Nephron (organoid): ENCODE measurements around the gene TPPP3.
A peak's percentile ranks its signal among the peaks of the same experiment; 100 is the strongest.

Experiments used
- H3K27ac Mint-ChIP-seq, 3 experiments: 2 replicates each; pipeline ENCODE4 v1.8.0; 2020; ENCODE audit warnings: mixed read lengths in 3 of 3, mild to moderate bottlenecking in 2 of 3, moderate library complexity in 1 of 3
- H3K27me3 Mint-ChIP-seq: 2 replicates; pipeline ENCODE4 v1.8.0; 2021; ENCODE audit warnings: low read depth, mild to moderate bottlenecking, moderate library complexity, mixed read lengths
- H3K36me3 Mint-ChIP-seq: 2 replicates; pipeline ENCODE4 v1.8.0; 2020; ENCODE audit warnings: low read depth, mixed read lengths
- H3K4me1 Mint-ChIP-seq: 2 replicates; pipeline ENCODE4 v1.8.0; 2020; ENCODE audit warnings: mixed read lengths
- H3K4me3 Mint-ChIP-seq, 3 experiments: 2 replicates each; pipeline ENCODE4 v1.8.0; 2020; ENCODE audit warnings: mild to moderate bottlenecking in 3 of 3, mixed read lengths in 3 of 3, moderate library complexity in 2 of 3
- H3K9me3 Mint-ChIP-seq: 2 replicates; pipeline ENCODE4 v1.8.0; 2020; ENCODE audit warnings: mixed read lengths
- TF ChIP-seq, protein P1 (sequence below), 3 experiments: fragments of 200-600 bp; sonication (generic); IDR thresholded peaks; one replicate each; pipeline ENCODE4 v1.5.0; 2021; ENCODE audit warnings: antibody characterized with exemption in 3 of 3; ENCODE audit not compliant: unreplicated experiment in 3 of 3

TPPP3 gene

DNA sequence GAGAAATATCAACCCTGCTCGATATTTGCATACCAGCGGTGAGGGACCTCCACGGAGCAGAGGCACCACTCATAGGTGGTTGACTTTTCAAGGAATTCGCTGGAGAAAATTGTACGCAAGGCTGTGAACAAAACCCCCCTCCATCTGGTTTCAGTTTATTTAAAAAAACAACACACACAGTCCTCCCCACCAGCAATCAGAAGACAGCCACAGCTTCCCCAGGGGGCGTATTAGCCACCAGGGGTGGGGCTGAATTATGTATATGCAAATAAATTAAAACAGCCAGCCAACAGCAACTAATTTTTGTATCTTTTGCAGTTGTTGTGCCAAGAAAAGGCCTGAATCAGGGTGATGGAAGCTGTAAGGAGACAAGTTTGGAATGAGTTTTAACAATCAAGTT, 31.8 kb upstream of the TPPP3 start:
- TF ChIP-seq, protein P1, sequence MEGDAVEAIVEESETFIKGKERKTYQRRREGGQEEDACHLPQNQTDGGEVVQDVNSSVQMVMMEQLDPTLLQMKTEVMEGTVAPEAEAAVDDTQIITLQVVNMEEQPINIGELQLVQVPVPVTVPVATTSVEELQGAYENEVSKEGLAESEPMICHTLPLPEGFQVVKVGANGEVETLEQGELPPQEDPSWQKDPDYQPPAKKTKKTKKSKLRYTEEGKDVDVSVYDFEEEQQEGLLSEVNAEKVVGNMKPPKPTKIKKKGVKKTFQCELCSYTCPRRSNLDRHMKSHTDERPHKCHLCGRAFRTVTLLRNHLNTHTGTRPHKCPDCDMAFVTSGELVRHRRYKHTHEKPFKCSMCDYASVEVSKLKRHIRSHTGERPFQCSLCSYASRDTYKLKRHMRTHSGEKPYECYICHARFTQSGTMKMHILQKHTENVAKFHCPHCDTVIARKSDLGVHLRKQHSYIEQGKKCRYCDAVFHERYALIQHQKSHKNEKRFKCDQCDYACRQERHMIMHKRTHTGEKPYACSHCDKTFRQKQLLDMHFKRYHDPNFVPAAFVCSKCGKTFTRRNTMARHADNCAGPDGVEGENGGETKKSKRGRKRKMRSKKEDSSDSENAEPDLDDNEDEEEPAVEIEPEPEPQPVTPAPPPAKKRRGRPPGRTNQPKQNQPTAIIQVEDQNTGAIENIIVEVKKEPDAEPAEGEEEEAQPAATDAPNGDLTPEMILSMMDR (IDR thresholded peaks at IDR 0.05; ENCODE audit: unreplicated experiment in 3 of 3), result no peak
- Mint-ChIP-seq H3K4me1 (peaks cover 44% of the 10 kb centered on the region), H3K9me3 (no peaks in the 10 kb centered on the region), H3K27ac (peak overlapping the region; percentile 69 to 84 (median 80)), H3K36me3 (no peaks in the 10 kb centered on the region), H3K4me3 (peak overlapping the region in 1 of 3 experiments; percentile 36), H3K27me3 (peaks cover 43% of the 10 kb centered on the region)

DNA sequence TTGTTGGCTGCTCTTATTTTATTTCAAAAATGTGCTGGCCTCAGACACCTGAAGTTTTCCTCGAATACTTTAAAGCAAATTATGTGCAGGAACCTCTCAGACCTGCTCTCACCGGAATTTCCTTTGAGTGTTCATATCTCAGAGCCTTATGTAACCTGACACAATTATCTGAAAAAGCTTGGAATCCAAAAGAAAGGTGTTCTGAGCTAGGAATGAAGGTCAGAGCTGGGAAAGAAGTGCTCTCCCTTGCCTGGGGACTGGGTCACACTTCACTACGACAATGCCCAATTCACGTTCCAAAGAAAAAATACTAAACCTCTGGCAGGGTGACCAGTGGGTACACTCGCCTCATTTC, 30.9 kb upstream of the TPPP3 start:
- H3K9me3 Mint-ChIP-seq, result no peaks in the 10 kb centered on the region
- H3K27ac Mint-ChIP-seq, result peak overlapping the region in 1 of 3 experiments; percentile 47
- H3K27me3 Mint-ChIP-seq, result peaks cover 39% of the 10 kb centered on the region
- no peak overlapping the region for H3K4me3 Mint-ChIP-seq
- TF ChIP-seq, protein P1 (IDR thresholded peaks at IDR 0.05; ENCODE audit: unreplicated experiment in 3 of 3), result no peak
- no peaks in the 10 kb centered on the region for H3K36me3 Mint-ChIP-seq
- H3K4me1 Mint-ChIP-seq, result peaks cover 43% of the 10 kb centered on the region

DNA sequence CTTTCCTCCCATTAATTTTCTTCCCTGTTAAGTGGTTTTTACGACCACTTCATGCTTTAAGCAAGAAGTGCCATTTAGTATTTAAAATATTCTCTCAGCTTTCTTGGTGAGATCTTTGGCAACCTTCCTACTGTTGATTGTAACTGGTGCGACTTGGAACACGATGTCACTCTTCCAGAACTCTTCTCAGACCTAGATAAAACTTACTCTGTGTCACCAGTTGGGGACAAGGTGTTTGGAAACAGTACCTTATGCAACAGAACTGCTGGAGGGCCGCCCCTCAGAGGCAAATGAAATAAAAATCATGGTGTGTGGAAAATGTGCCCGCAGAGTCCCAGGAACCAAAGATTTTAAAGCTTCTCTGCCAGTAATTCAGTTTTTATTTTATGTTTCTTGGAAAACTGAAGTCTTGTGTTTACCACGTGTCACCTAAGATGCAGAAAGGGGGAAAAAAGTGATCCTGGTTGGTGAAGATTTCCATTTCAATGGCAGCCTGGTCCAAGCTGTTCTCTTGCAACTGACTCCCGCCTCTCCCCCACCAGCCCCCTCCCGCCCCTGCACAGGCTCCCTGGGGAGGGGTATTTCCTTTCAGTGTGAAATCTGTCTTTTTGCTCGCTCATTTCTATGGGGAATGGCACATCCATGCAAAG, 30.4 kb upstream of the TPPP3 start:
- Mint-ChIP-seq H3K4me3 (peak overlapping the region in 1 of 3 experiments; percentile 36), H3K36me3 (no peaks in the 10 kb centered on the region), H3K9me3 (no peaks in the 10 kb centered on the region), H3K27ac (peak overlapping the region in 2 of 3 experiments; percentile 4 to 47), H3K27me3 (peaks cover 35% of the 10 kb centered on the region), H3K4me1 (peaks cover 40% of the 10 kb centered on the region)
- TF ChIP-seq, protein P1 (IDR thresholded peaks at IDR 0.05; ENCODE audit: unreplicated experiment in 3 of 3), result no peak

DNA sequence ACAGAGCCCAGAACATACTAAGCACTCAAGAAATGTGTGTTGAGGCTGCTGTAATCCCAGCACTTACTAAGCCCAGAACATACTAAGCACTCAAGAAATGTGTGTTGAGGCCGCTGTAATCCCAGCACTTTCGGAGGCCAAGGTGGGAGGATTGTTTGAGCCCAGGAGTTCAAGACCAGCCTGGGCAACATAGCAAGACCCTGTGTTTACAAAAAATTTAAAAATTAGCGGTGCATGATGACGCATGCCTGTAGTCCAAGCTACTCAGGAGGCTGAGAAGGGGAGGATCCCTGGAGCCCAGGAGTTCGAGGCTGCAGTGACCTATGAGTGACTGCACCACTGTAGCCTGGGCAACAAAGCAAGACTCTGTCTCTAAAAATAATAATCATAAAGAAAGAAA, 29.7 kb upstream of the TPPP3 start:
- TF ChIP-seq, protein P1 (IDR thresholded peaks at IDR 0.05; ENCODE audit: unreplicated experiment in 3 of 3), result no peak
- peak overlapping the region; percentile 8 to 55 (median 44) for H3K27ac Mint-ChIP-seq
- no peaks in the 10 kb centered on the region for H3K36me3 Mint-ChIP-seq
- peaks cover 40% of the 10 kb centered on the region for H3K4me1 Mint-ChIP-seq
- H3K9me3 Mint-ChIP-seq, result no peaks in the 10 kb centered on the region
- H3K4me3 Mint-ChIP-seq, result no peak overlapping the region
- peaks cover 28% of the 10 kb centered on the region for H3K27me3 Mint-ChIP-seq

DNA sequence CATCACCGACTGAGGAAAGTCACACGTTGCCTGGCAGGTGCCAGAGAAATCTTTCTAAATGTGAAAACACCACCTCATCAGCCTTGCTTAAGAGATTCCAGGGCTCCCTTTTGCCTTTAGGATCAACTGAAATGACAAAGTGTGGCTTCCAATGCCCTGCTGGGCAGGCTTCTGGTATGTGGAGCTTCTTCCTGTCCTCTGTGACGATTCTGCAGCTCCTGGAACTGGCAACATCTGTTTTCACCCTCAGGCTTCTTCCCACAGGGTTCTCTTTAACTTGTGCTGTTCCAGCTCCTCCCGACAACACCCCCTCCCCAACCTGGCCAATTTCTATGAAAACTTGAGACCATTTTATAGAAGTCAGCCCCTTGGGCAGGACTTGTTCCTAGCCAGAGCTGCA, 27.7 kb upstream of the TPPP3 start:
- TF ChIP-seq, protein P1 (IDR thresholded peaks at IDR 0.05; ENCODE audit: unreplicated experiment in 3 of 3), result no peak
- Mint-ChIP-seq H3K27ac (no peak overlapping the region), H3K36me3 (no peaks in the 10 kb centered on the region), H3K27me3 (peaks cover 15% of the 10 kb centered on the region), H3K9me3 (no peaks in the 10 kb centered on the region), H3K4me3 (no peak overlapping the region), H3K4me1 (peaks cover 37% of the 10 kb centered on the region)

DNA sequence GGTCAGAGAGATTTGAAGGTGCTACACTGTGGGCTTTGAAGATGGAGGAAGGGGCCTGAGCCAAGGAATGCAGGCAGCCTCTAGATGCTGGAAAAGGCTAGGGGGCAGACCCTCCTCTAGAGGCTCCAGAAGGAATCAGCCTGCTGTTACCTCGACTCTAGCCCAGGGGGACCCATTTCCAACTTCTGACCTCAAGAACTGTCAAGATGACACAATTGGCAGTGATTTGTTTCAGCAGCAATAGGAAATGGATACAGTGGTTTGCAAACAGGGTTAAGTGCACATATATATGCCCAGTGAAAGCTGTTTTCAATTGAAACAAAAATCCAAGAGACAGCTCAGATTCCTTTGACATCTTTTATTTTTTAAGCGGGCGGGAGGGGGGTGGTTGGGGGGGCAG, 26.6 kb upstream of the TPPP3 start:
- TF ChIP-seq, protein P1 (IDR thresholded peaks at IDR 0.05; ENCODE audit: unreplicated experiment in 3 of 3), result no peak
- Mint-ChIP-seq H3K27me3 (peaks cover 4% of the 10 kb centered on the region), H3K4me1 (peaks cover 34% of the 10 kb centered on the region), H3K9me3 (no peaks in the 10 kb centered on the region), H3K36me3 (no peaks in the 10 kb centered on the region), H3K27ac (peak overlapping the region in 2 of 3 experiments; percentile 6 to 16), H3K4me3 (no peak overlapping the region)
